Stimulated activated CD8-positive, alpha-beta memory T cell treated with anti-CD3 and anti-CD28 coated beads, Interleukin-4, amount 100 ng/mL, for 48 hours (primary cell): Measurements from ENCODE around the gene ZNF423.

ENCODE experiments used
- DNase-seq: peaks from one replicate; pipeline ENCODE4 v3.0.0-alpha.2; 2020

ZNF423 gene

GRCh38 chr16:49658531-49658930, 197.4 kb downstream of the ZNF423 start:
- DNase-seq = no peak

- no peak for DNase-seq
Measured at GRCh38 chr16:49657736-49658465, 198.0 kb downstream of the ZNF423 start.

- DNase-seq = no peak
Measured at GRCh38 chr16:49654425-49654824, 201.5 kb downstream of the ZNF423 start.

- no peak for DNase-seq
Measured at GRCh38 chr16:49653577-49653976, 202.3 kb downstream of the ZNF423 start.

- DNase-seq = no peak
Measured at GRCh38 chr16:49653173-49653570, 202.7 kb downstream of the ZNF423 start.

GRCh38 chr16:49652456-49653172, 203.3 kb downstream of the ZNF423 start:
- DNase-seq = no peak

GRCh38 chr16:49651996-49652395, 203.9 kb downstream of the ZNF423 start:
- no peak for DNase-seq

- DNase-seq = no peak
Measured at GRCh38 chr16:49651226-49651625, 204.7 kb downstream of the ZNF423 start.

- DNase-seq = no peak
Measured at GRCh38 chr16:49650603-49651002, 205.3 kb downstream of the ZNF423 start.

- DNase-seq = no peak
Measured at GRCh38 chr16:49649013-49649765, 206.7 kb downstream of the ZNF423 start.

GRCh38 chr16:49647673-49648072, 208.2 kb downstream of the ZNF423 start:
- no peak for DNase-seq

- DNase-seq = no peak
Measured at GRCh38 chr16:49645263-49645662, 210.6 kb downstream of the ZNF423 start.

GRCh38 chr16:49644145-49644463, 211.8 kb downstream of the ZNF423 start:
- DNase-seq = no peak

GRCh38 chr16:49643429-49644144, 212.3 kb downstream of the ZNF423 start:
- no peak for DNase-seq

GRCh38 chr16:49641250-49641649, 214.7 kb downstream of the ZNF423 start:
- no peak for DNase-seq

- no peak for DNase-seq
Measured at GRCh38 chr16:49640581-49640980, 215.3 kb downstream of the ZNF423 start.

GRCh38 chr16:49639739-49640431, 216.0 kb downstream of the ZNF423 start:
- no peak for DNase-seq

GRCh38 chr16:49638673-49639610, 217.0 kb downstream of the ZNF423 start:
- no peak for DNase-seq

- no peak for DNase-seq
Measured at GRCh38 chr16:49637933-49638672, 217.8 kb downstream of the ZNF423 start.

GRCh38 chr16:49637511-49637910, 218.4 kb downstream of the ZNF423 start:
- no peak for DNase-seq

- no peak for DNase-seq
Measured at GRCh38 chr16:49636608-49637007, 219.3 kb downstream of the ZNF423 start.
